Spleen (tissue), 11 donors: ENCODE measurements around the gene SOAT2. TPM values are rescaled to one million over a fixed set of nuclear protein-coding genes. Genes with fewer than 3 reads are reported as not detected.

Experiments
- DNase-seq: peaks from one replicate; pipeline ENCODE4 v3.0.0-alpha.2; 2020
- H3K27ac ChIP-seq, 8 donors: fragments of 200-600 bp; sonication (generic) in 7 of 8; 1 replicate in 4 of 8; 2 replicates in 4 of 8; pipeline versions ENCODE4 v1.5.0 to v1.8.0; 2016 to 2021; ENCODE audit warnings: inconsistent platforms in 4 of 8, mild to moderate bottlenecking in 4 of 8, moderate library complexity in 1 of 8
- H3K27me3 ChIP-seq, 7 donors: fragments of 200-600 bp; sonication (generic) in 6 of 7; replicated peaks in 1 of 7; 1 replicate in 4 of 7; 2 replicates in 3 of 7; pipeline versions ENCODE4 v1.5.0 to v1.8.0; 2016 to 2021; ENCODE audit warnings: inconsistent platforms in 3 of 7, mild to moderate bottlenecking in 1 of 7
- H3K36me3 ChIP-seq, 6 donors: fragments of 200-600 bp; sonication (generic) in 5 of 6; 1 replicate in 4 of 6; 2 replicates in 2 of 6; pipeline versions ENCODE4 v1.5.0 to v1.8.0; 2016 to 2021; ENCODE audit warnings: inconsistent platforms in 2 of 6
- H3K4me1 ChIP-seq, 6 donors: fragments of 200-600 bp; sonication (generic) in 5 of 6; 1 replicate in 3 of 6; 2 replicates in 3 of 6; pipeline versions ENCODE4 v1.5.0 to v1.8.0; 2016 to 2021; ENCODE audit warnings: inconsistent platforms in 3 of 6
- H3K4me3 ChIP-seq, 8 donors: fragments of 200-600 bp; sonication (generic) in 7 of 8; 1 replicate in 4 of 8; 2 replicates in 4 of 8; pipeline versions ENCODE4 v1.5.0 to v1.8.0; 2016 to 2021; ENCODE audit warnings: inconsistent platforms in 4 of 8, mild to moderate bottlenecking in 4 of 8, moderate library complexity in 2 of 8
- H3K9me3 ChIP-seq, 8 donors: fragments of 200-600 bp; sonication (generic) in 7 of 8; 1 replicate in 4 of 8; 2 replicates in 4 of 8; pipeline versions ENCODE4 v1.5.0 to v1.8.0; 2016 to 2021; ENCODE audit warnings: inconsistent platforms in 4 of 8
- POLR2A ChIP-seq, 3 donors: fragments of 450-650 bp; IDR thresholded peaks; one replicate each; pipeline ENCODE4 v1.5.1; 2017; ENCODE audit warnings: antibody characterized with exemption in 3 of 3, mild to moderate bottlenecking in 1 of 3
- POLR2AphosphoS5 ChIP-seq, 3 donors: sonication (generic); formaldehyde crosslinking; IDR thresholded peaks; one replicate each; pipeline ENCODE4 v1.5.1; 2017; ENCODE audit warnings: antibody characterized with exemption in 3 of 3
- WGBS, 5 donors: extraction: QIAGEN DNeasy Blood & Tissue Kit in 3 of 5; methylation state at CpG; one replicate each; pipeline versions ENCODE4 v1.1.5 to v1.1.7; 2013 to 2018; 5-methylcytosine and 5-hydroxymethylcytosine counted together
- intact Hi-C: fragments of 100-400 bp; cut with DNase I; formaldehyde crosslinking; loops from one replicate; pipeline ENCODE4 v1.15.0; 2023; ENCODE audit warnings: low total_unique reads
- polyA plus RNA-seq, 3 donors: library from polyadenylated mRNA; stranded (reverse); fragments of 200-250 nt; gene quantifications; one replicate each; pipeline ENCODE4 v1.2.1, GENCODE V29; 2013
- total RNA-seq, 7 donors: library from RNA; depleted of rRNA in 3 of 7; stranded (reverse); fragments of >200 nt in 3 of 7; fragmentation: NEBNext Ultra II Directional in 4 of 7; extraction: Animal tissue kit (Norgen Biotek cat#: 25700) in 4 of 7; gene quantifications; one replicate each; pipeline versions ENCODE4 v1.1.0 to v1.2.1, GENCODE V29; 2016 to 2021
- TF ChIP-seq, protein P1 (sequence below), 11 experiments: fragments of 200-600 bp in 7 of 11; fragments of 450-650 bp in 4 of 11; sonication (generic) in 4 of 11; IDR thresholded peaks in 8 of 11; conservative IDR thresholded peaks in 3 of 11; 1 replicate in 7 of 11; 2 replicates in 4 of 11; pipeline versions ENCODE4 v1.4.0 to v1.8.0; 2016 to 2021; ENCODE audit warnings: antibody characterized with exemption in 11 of 11, inconsistent platforms in 4 of 11, mild to moderate bottlenecking in 1 of 11
- donor health status: healthy with polysubstance abuse.
- donor health status: DM: no; HTN: no; CAD: no; lungs with moderate emphysema.
- donor health status: DM: no; HTN: no; CAD: no.
- donor health status: Bipolar disorder and iron deficiency.
- donor health status: healthy.
- donor health status: DM: no; HTN: no; CAD: no.
- donor health status: DM: yes; HTN: yes; CAD: no.

Gene SOAT2
- total and polyA plus RNA-seq, 10 donors, result 0.37 to 2.2 (median 0.56) TPM; not detected in 1

DNA sequence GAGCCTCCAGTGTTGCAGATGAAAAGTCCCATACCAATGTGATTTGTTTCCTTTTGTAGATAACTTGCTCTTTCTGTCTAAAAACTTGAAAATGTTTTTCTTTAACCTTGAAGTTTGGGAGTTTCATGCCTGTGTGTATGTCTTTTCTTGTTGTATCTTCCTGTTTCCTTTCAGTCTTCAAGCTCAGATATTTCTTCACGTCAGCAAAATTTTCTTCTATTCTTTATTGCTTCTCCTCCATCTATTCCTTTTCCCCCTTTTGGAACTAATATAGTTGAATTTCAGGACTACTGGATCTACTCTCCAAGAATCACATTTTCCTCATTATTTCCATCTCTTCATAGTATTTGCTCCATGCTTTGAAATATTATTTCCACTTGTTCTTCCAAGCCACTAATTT, 23.9 kb downstream of the SOAT2 start:
- no peak for DNase-seq
- peaks cover 0 to 17% (median 10%) of the 10 kb centered on the region in 6 donors for H3K4me1 ChIP-seq
- H3K9me3 ChIP-seq, result no peaks in the 10 kb centered on the region
- WGBS, 5 donors, result 68 to 77% (median 76%) methylated on average over 1 of the region's 1 CpG
- intact Hi-C loops, result no loop called here
- H3K36me3 ChIP-seq, result peaks cover 0 to 5% (median 0%) of the 10 kb centered on the region in 6 donors
- no peaks in the 10 kb centered on the region for H3K27me3 ChIP-seq
- TF ChIP-seq, protein P1, sequence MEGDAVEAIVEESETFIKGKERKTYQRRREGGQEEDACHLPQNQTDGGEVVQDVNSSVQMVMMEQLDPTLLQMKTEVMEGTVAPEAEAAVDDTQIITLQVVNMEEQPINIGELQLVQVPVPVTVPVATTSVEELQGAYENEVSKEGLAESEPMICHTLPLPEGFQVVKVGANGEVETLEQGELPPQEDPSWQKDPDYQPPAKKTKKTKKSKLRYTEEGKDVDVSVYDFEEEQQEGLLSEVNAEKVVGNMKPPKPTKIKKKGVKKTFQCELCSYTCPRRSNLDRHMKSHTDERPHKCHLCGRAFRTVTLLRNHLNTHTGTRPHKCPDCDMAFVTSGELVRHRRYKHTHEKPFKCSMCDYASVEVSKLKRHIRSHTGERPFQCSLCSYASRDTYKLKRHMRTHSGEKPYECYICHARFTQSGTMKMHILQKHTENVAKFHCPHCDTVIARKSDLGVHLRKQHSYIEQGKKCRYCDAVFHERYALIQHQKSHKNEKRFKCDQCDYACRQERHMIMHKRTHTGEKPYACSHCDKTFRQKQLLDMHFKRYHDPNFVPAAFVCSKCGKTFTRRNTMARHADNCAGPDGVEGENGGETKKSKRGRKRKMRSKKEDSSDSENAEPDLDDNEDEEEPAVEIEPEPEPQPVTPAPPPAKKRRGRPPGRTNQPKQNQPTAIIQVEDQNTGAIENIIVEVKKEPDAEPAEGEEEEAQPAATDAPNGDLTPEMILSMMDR (IDR thresholded peaks at IDR 0.05 in 8 of 11, conservative IDR thresholded peaks at IDR 0.05 in 3 of 11), result no peak
- TF ChIP-seq POLR2AphosphoS5 (IDR thresholded peaks at IDR 0.05), result no peak
- TF ChIP-seq POLR2A (IDR thresholded peaks at IDR 0.05), result no peak
- H3K27ac ChIP-seq, result no peak overlapping the region
- no peak overlapping the region for H3K4me3 ChIP-seq

DNA sequence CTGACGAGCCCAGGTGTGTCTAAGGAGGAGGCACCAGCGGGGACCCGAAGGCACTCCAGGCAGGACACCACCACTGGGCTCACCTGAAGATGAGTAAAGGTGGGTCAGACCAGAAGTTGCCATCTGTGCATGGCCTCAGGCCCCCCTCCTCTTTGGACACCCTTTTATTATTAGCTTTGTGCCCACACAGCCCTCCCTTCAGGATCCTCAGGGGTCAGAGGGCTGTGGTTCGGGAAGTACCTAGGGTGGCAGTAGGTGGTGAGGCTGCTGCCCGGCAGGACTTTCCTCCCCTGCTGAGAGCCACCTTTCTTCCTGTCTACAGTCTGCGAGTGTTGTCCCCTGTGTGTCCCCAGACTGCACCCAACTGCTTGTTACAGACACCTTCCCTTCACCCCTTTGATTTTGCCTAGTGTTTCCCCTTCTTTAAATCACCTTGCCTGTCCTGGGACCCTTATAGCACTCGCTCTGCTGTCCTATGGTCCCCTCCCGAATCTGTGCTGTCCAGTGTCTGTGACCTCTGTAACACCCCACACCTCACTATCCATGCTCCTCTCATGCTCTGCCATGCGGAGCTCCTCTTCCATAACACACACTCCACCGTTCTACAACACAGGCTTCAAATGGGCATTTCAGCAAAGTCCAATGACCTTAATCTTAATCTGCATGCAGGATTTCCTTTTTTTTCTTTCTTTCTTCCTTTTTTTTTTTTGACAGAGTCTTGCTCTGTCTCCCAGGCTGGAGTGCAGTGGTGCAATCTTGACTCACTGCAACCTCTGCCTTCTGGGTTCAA, 25.7 kb downstream of the SOAT2 start:
- 75 to 79% (median 79%) methylated on average over 10 of the region's 10 CpGs for WGBS, 5 donors
- Histone ChIP-seq H3K9me3 (no peaks in the 10 kb centered on the region), H3K36me3 (no peaks in the 10 kb centered on the region), H3K27ac (no peak overlapping the region), H3K4me3 (no peak overlapping the region), H3K27me3 (no peaks in the 10 kb centered on the region), H3K4me1 (peaks cover 0 to 17% (median 10%) of the 10 kb centered on the region in 6 donors)
- intact Hi-C loops, result no loop called here
- DNase-seq, result no peak
- no peak for TF ChIP-seq POLR2AphosphoS5 (IDR thresholded peaks at IDR 0.05)
- TF ChIP-seq, protein P1 (IDR thresholded peaks at IDR 0.05 in 8 of 11, conservative IDR thresholded peaks at IDR 0.05 in 3 of 11), result no peak
- no peak for TF ChIP-seq POLR2A (IDR thresholded peaks at IDR 0.05)

DNA sequence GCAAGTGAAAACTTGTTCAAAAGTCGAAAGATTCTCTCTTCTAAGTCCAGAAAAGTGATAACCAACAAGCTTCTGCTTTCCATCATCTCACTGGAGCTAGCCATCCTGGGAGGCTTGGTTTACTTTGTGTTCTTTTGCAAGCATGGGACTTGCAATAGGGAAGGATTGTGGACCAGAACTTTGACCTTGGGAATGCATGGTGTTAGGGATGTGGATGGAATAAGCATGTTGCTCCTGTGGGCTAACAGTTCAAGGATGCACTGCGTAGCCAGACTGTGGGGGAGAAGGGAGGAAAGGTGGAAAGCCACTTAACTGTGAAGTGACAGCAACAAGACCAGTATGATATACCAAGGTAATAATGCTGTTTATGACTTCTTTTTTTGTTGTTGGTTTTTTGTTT, 28.6 kb downstream of the SOAT2 start:
- no peak for DNase-seq
- Histone ChIP-seq H3K27me3 (no peaks in the 10 kb centered on the region), H3K27ac (no peak overlapping the region), H3K4me1 (peaks cover 0 to 17% (median 10%) of the 10 kb centered on the region in 6 donors), H3K36me3 (no peaks in the 10 kb centered on the region), H3K4me3 (no peak overlapping the region), H3K9me3 (peaks cover 0 to 9% (median 5%) of the 10 kb centered on the region in 8 donors)
- TF ChIP-seq POLR2AphosphoS5 (IDR thresholded peaks at IDR 0.05) (no peak), POLR2A (IDR thresholded peaks at IDR 0.05) (no peak)
- TF ChIP-seq, protein P1 (IDR thresholded peaks at IDR 0.05 in 8 of 11, conservative IDR thresholded peaks at IDR 0.05 in 3 of 11), result no peak
- WGBS, 5 donors, result 85 to 92% (median 88%) methylated on average over 2 of the region's 2 CpGs
- intact Hi-C loops, result no loop called here

DNA sequence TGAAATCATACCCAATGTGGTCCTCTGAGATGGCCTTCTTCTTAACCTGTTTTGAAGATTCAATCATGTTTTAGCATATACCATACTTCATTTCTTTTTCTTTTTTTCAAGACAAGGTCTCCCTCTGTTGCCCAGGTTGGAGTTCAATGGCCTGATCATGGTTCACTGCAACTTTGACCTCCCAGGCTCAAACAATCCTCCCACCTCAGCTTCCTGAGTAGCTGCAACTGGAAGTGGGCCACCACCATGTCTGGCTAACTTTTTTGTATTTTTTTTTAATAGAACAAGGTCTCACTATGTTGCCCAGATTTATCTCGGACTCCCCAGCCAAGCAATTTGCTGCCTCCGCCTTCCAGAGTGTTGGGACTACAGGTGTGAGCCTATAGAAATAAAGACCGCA, 30.4 kb downstream of the SOAT2 start:
- peaks cover 0 to 15% (median 10%) of the 10 kb centered on the region in 6 donors for H3K4me1 ChIP-seq
- intact Hi-C loops, result no loop called here
- WGBS, 5 donors, result 86 to 97% (median 94%) methylated on average over 3 of the region's 3 CpGs

More for the DNA sequence above, 30.4 kb downstream of the SOAT2 start:
- H3K27me3 ChIP-seq, result no peaks in the 10 kb centered on the region
- peaks cover 0 to 17% (median 13%) of the 10 kb centered on the region in 8 donors for H3K9me3 ChIP-seq
- TF ChIP-seq, protein P1 (IDR thresholded peaks at IDR 0.05 in 8 of 11, conservative IDR thresholded peaks at IDR 0.05 in 3 of 11), result no peak
- TF ChIP-seq POLR2AphosphoS5 (IDR thresholded peaks at IDR 0.05) (no peak), POLR2A (IDR thresholded peaks at IDR 0.05) (no peak)
- H3K27ac ChIP-seq, result no peak overlapping the region
- no peak overlapping the region for H3K4me3 ChIP-seq
- no peaks in the 10 kb centered on the region for H3K36me3 ChIP-seq
- DNase-seq, result no peak
